Measurements from ENCODE around the gene ANXA1.

Gene ANXA1

GRCh38 chr9:73138516-73138915 lies 13.1 kb upstream of the ANXA1 start:
- DNase-seq (ENCODE audit: low read depth), result no peak

GRCh38 chr9:73141282-73141681 lies 10.4 kb upstream of the ANXA1 start:
- DNase-seq (ENCODE audit: low read depth), result no peak

GRCh38 chr9:73143711-73144328 lies 7.8 kb upstream of the ANXA1 start:
- peak; percentile 73 for DNase-seq (ENCODE audit: low read depth)

GRCh38 chr9:73146111-73146815 lies 5.4 kb upstream of the ANXA1 start:
- no peak for DNase-seq (ENCODE audit: low read depth)

- DNase-seq (ENCODE audit: low read depth), result no peak
Observed at GRCh38 chr9:73148447-73148937, 3.2 kb upstream of the ANXA1 start.

- DNase-seq (ENCODE audit: low read depth), result peak; percentile 79
Observed at GRCh38 chr9:73149371-73150067, 2.1 kb upstream of the ANXA1 start.

GRCh38 chr9:73152543-73152844 lies 829 bp downstream of the ANXA1 start:
- no peak for DNase-seq (ENCODE audit: low read depth)

GRCh38 chr9:73152953-73153352 lies 1.3 kb downstream of the ANXA1 start:
- DNase-seq (ENCODE audit: low read depth), result no peak

- no peak for DNase-seq (ENCODE audit: low read depth)
Observed at GRCh38 chr9:73153793-73154227, 2.1 kb downstream of the ANXA1 start.

GRCh38 chr9:73154271-73154670 lies 2.6 kb downstream of the ANXA1 start:
- no peak for DNase-seq (ENCODE audit: low read depth)

- DNase-seq (ENCODE audit: low read depth), result no peak
Observed at GRCh38 chr9:73154722-73155121, 3.1 kb downstream of the ANXA1 start.

GRCh38 chr9:73155377-73155776 lies 3.7 kb downstream of the ANXA1 start:
- no peak for DNase-seq (ENCODE audit: low read depth)

GRCh38 chr9:73155968-73156864 lies 4.6 kb downstream of the ANXA1 start:
- DNase-seq (ENCODE audit: low read depth), result no peak

- DNase-seq (ENCODE audit: low read depth), result no peak
Observed at GRCh38 chr9:73156865-73157187, 5.2 kb downstream of the ANXA1 start.

- DNase-seq (ENCODE audit: low read depth), result no peak
Observed at GRCh38 chr9:73157811-73158210, 6.1 kb downstream of the ANXA1 start.

- DNase-seq (ENCODE audit: low read depth), result no peak
Observed at GRCh38 chr9:73158723-73159122, 7.1 kb downstream of the ANXA1 start.

- DNase-seq (ENCODE audit: low read depth), result no peak
Observed at GRCh38 chr9:73160868-73161267, 9.2 kb downstream of the ANXA1 start.

GRCh38 chr9:73162987-73163768 lies 11.5 kb downstream of the ANXA1 start:
- no peak for DNase-seq (ENCODE audit: low read depth)

GRCh38 chr9:73165911-73166310 lies 14.2 kb downstream of the ANXA1 start:
- DNase-seq (ENCODE audit: low read depth), result no peak

GRCh38 chr9:73166468-73166867 lies 14.8 kb downstream of the ANXA1 start:
- DNase-seq (ENCODE audit: low read depth), result no peak

- DNase-seq (ENCODE audit: low read depth), result no peak
Observed at GRCh38 chr9:73167614-73168013, 15.9 kb downstream of the ANXA1 start.
